ENCODE measurements around the gene RFX7.

DNA sequence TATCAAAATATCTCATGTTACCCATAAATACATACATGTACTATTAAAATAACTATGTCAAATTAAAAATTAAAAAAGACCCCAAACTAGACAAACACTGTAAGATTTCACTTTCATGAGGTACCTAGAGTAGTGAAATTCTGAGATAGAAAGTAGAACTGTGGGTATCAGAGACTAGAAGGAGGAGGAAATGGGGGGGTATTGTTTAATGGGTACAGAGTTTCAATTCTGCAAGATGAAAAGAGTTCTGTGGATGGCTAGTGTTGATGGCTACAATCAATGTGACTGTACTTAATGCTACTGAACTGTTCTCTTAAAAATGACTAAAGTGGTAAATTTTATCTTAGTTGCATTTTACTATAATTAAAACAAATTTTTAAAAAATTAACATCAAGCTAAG, 36.6 kb downstream of the RFX7 start:
- TF ChIP-seq MYC (IDR thresholded peaks at IDR 0.05; ENCODE audit: low read depth, low read length) = no peak
- TF ChIP-seq, protein P1, sequence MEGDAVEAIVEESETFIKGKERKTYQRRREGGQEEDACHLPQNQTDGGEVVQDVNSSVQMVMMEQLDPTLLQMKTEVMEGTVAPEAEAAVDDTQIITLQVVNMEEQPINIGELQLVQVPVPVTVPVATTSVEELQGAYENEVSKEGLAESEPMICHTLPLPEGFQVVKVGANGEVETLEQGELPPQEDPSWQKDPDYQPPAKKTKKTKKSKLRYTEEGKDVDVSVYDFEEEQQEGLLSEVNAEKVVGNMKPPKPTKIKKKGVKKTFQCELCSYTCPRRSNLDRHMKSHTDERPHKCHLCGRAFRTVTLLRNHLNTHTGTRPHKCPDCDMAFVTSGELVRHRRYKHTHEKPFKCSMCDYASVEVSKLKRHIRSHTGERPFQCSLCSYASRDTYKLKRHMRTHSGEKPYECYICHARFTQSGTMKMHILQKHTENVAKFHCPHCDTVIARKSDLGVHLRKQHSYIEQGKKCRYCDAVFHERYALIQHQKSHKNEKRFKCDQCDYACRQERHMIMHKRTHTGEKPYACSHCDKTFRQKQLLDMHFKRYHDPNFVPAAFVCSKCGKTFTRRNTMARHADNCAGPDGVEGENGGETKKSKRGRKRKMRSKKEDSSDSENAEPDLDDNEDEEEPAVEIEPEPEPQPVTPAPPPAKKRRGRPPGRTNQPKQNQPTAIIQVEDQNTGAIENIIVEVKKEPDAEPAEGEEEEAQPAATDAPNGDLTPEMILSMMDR (IDR thresholded peaks at IDR 0.05; ENCODE audit: low read depth, low read length) = no peak
- TF ChIP-seq POLR2A (IDR thresholded peaks at IDR 0.05; ENCODE audit: extremely low read depth, insufficient read length) = no peak

All from NB4 (cell line).